Non-pigmented ciliary epithelial cell (primary cell): ENCODE measurements around the gene MARCHF10.

Experiments
- DNase-seq: peaks from one replicate; pipeline ENCODE4 v3.0.0-alpha.2; 2010; ENCODE audit warnings: low read depth

Gene MARCHF10

GRCh38 chr17:62822080-62822904 is 14.2 kb upstream of the MARCHF10 start:
- no peak for DNase-seq

- no peak for DNase-seq
These were observed 13.3 kb upstream of the MARCHF10 start for GRCh38 chr17:62821189-62822079.

DNA sequence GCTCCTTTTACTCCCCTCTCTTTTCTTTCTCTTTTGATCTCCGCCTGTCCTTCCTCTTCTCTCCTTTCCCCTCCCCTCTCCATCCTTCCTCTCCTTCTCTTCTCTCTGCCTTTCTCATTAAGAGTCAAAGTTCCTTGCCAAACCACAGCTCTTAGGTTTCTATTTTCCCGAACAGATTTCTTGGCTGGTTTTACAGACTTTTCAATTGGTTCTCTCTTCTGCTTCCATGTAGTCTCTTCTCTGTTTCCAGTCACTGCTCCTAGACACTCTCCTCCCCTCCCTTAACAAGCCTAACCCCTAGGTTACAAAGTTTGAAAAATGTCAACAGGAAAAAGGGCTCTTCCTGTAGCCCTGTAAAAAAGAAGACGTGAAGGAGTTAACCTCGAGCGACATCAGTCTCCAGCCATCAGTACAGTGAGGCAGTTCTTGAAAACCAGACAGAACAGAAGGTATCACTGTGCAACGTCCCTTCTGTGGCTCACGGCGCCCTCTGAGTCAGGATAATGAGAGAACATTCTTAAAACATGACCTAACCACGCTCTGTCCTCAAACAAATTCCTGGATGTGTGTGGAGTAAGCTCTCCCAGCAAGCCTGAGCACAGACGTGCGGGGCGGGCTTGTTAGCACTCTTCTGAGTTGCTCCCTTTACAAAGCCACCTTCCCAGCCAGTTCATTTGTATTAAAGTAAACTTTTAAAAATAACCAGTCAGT is 11.6 kb upstream of the MARCHF10 start:
- DNase-seq = peak; percentile 98

GRCh38 chr17:62818526-62818925 is 10.4 kb upstream of the MARCHF10 start:
- DNase-seq = no peak

DNA sequence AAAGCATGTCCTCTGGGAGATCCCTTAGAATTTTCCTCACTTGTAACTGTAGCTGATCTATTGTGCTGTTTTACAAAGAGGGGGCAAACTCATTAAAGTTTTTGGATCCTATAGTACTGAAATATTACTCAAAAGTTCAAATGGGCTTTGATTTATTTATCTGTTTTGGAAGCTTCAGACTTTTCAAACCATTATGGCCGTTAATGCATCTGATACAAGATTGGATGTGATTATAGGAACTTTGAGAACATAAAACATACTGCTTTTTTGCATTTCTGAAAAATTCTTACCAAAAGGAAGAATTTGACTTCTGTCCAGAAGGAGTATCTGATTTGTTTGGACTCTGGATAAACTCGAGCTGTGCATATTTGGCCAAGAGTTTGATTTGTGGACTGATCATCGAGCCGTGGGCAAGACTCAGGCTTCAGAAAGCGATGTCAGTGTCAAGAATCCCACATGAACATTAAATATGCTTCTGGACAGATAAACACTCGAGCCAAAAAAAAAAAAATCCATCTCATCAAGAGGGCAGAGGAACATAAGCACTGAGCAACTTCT is 8.2 kb upstream of the MARCHF10 start:
- no peak for DNase-seq

- DNase-seq = no peak
These were observed 1.5 kb upstream of the MARCHF10 start for GRCh38 chr17:62809656-62810055.

DNA sequence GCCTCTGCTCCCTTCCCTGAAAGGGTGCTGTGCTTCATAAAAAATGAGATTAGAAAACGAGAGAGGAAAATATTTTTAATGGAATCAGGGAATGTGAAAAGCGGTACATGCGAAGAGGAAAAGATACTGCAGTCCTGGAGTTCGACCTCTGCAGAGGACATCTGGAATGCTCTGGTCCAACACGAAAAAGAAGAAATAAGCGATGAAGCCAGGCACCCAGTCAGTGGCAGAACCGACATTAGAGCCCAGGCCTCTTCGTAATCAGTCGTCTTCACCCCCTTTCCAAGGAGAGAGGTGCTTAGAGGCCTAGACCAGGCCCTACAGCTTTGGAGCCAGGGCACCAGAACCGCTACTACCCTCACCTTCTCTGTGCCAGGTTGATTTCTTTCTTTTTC is 459 bp upstream of the MARCHF10 start:
- no peak for DNase-seq

GRCh38 chr17:62805234-62805633 is 2.9 kb downstream of the MARCHF10 start:
- DNase-seq = no peak

GRCh38 chr17:62804822-62805221 is 3.3 kb downstream of the MARCHF10 start:
- DNase-seq = no peak

- DNase-seq = no peak
These were observed 4.1 kb downstream of the MARCHF10 start for GRCh38 chr17:62804025-62804424.

GRCh38 chr17:62802561-62803205 is 5.4 kb downstream of the MARCHF10 start:
- DNase-seq = no peak

GRCh38 chr17:62801553-62802114 is 6.5 kb downstream of the MARCHF10 start:
- no peak for DNase-seq

DNA sequence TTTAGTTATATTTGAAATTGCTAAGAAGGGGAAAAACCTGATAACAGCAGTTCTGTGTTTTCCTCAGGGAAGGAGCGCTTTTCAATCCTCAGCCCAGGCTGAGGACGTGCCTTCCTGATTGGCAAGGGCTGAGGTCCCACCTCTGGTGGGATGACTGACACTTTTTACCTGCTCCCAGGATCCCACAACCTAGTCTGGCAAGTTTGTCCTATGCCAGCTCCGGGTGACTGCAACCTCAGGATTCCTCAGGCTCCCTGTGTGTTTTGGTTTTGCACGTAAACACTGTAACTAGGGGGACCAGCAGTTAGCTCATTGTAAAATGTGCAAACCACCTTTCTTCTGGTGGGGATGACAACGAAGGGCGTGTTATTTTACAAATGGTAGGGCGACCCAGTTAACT is 7.5 kb downstream of the MARCHF10 start:
- no peak for DNase-seq

DNA sequence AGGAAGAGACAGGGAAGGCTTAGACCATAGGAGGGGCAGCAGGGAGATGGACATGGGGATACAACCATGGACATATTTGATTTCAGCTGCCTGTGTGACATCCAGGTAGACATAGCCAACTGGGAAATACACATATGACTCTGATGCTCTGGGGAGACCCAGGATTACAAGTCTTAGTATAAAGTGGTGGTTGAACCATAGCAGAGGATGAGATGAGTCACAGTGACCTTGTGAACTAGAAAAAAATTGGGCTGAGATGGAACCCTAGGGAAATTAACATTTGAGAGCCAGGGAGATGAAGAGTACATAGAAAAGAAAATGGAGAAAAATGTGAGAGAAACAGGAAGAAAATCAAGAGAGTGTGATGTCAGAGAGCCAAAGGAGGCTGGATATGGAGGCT is 10.2 kb downstream of the MARCHF10 start:
- no peak for DNase-seq

GRCh38 chr17:62796291-62796690 is 11.8 kb downstream of the MARCHF10 start:
- DNase-seq = no peak

DNA sequence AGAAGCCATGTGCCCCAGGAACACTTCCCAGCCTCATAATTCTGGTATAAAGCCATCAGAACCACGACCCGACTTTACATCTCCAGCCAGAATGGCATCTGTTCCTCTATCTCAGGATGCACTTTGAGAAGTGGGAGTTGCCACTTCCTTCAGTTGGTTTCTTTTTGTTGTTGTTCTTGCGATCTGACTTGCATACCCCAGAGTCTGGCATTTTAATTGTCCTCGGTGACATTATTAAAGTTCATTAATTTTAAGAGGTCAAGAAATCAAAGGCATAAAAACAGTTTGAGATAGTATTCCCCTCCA is 13.5 kb downstream of the MARCHF10 start:
- DNase-seq = no peak

DNA sequence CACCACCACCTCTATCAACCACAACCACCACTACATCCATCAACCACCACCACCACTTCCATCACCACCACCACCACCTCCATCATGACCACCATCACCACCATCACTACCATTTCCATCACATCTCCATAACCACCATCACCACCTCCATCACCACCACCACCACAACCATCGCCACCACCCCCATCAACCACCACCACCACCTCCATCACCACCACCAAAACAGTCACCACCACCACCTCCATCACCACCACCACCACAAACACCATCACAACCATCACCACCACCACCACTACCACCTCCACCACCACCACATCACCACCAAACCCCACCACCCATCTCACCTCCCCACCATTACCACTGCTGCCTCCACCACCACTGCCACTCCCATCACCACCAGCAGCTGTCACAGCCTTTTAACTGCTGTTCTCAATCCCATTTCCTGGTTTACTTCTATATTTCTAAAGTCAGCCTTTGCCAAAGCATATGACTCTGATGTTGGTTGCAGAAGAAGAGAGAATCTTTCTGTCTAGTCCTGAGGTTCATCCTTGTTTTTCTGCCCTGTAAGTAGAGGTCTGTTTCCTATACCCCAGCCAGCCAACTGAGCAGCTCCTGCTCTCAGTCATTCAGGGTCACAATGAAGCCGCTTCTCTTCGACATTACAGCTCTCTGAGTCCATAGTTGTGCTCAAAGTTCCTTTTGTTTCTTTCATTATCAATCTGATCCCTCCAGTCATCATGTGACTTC is 14.0 kb downstream of the MARCHF10 start:
- no peak for DNase-seq

DNA sequence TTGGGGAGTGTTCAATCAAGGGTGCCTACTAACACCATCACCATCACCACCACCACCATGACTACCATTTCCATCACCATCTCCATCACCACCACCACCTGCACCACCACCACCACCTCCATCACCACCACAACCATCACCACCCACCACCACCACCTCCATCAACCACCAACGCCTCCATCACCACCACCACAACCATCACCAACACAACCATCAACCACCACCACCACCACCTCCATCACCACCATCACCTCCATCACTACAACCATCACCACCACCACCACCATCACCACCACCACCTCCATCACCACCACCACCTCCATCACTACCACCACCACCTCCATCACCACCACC is 15.7 kb downstream of the MARCHF10 start:
- no peak for DNase-seq

GRCh38 chr17:62791767-62792446 is 16.2 kb downstream of the MARCHF10 start:
- DNase-seq = peak; percentile 95

DNA sequence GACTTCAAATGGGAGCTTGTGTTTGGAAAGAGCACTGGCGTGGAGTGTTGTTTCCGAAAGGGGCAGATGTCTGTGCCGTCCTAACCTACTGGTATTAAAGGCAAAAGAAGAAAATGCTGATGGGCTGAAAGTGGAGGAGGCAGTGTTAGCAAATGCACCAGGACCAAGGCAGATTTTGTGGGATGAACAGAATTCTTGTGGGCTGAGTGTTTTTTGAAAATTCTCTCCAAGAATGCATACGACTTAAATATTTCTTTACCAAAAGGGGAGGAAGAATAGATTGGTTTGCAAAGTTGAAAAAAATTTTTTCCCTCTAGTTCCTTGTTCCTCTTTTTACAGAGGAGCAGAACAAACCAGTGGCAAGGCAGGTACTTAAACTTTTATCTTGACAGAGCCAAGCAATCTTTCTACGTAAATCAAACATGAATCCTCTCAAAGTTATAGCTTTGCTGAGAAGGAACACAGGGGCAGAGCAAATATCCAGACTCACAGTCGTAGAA is 16.8 kb downstream of the MARCHF10 start:
- peak; percentile 81 for DNase-seq
